Body of pancreas (tissue), 4 donors: ENCODE results near the gene ULBP3. TPM values are rescaled to one million over a fixed set of nuclear protein-coding genes. Genes with fewer than 3 reads are reported as not detected.
"Not testable (repeated sequence)": the region's sequence is repeated elsewhere in the genome, so short reads cannot be mapped to it uniquely, and the experiment has no call there.

Source experiments
- ATAC-seq: fragments of 150-250 bp; one replicate; pipeline ENCODE4 v1.9.1; 2016
- DNase-seq, 4 donors: peaks; one replicate each; pipeline ENCODE4 v3.0.0-alpha.2; 2019
- H3K27ac ChIP-seq, 4 donors: fragments of 200-600 bp; sonication (generic); 1 replicate in 3 of 4; 2 replicates in 1 of 4; pipeline versions ENCODE4 v1.5.1 to v1.6.1; 2016 to 2019; ENCODE audit warnings: mild to moderate bottlenecking in 1 of 4, mixed read lengths in 1 of 4, moderate library complexity in 1 of 4
- H3K27me3 ChIP-seq, 2 donors: fragments of 200-600 bp; sonication (generic); one replicate each; pipeline ENCODE4 v1.6.0; 2016; ENCODE audit warnings: mild to moderate bottlenecking in 1 of 2
- H3K36me3 ChIP-seq, 2 donors: fragments of 200-600 bp; sonication (generic); replicated peaks in 1 of 2; 2 replicates each; pipeline ENCODE4 v1.5.1; 2016; ENCODE audit warnings: low read depth in 2 of 2; ENCODE audit not compliant: insufficient read depth in 1 of 2
- H3K4me1 ChIP-seq: fragments of 200-600 bp; sonication (generic); one replicate; pipeline ENCODE4 v1.6.0; 2016
- H3K4me3 ChIP-seq, 2 donors: fragments of 200-600 bp; sonication (generic); 1 replicate in 1 of 2; 2 replicates in 1 of 2; pipeline ENCODE4 v1.5.1; 2016 to 2019
- H3K9me3 ChIP-seq, 3 donors: fragments of 200-600 bp; sonication (generic); 1 replicate in 2 of 3; 2 replicates in 1 of 3; pipeline ENCODE4 v1.5.1; 2016
- POLR2A ChIP-seq, 3 donors: fragments of 450-650 bp; IDR thresholded peaks; one replicate each; pipeline ENCODE4 v1.6.1; 2016; ENCODE audit warnings: antibody characterized with exemption in 3 of 3, mild to moderate bottlenecking in 2 of 3
- WGBS, 2 donors: methylation state at CpG; one replicate each; pipeline ENCODE4 v1.1.5; 2017; 5-methylcytosine and 5-hydroxymethylcytosine counted together
- intact Hi-C: fragments of 100-400 bp; cut with DNase I; formaldehyde crosslinking; loops from one replicate; pipeline ENCODE4 v1.15.1; 2023
- total RNA-seq, 2 donors: library from RNA; depleted of rRNA; stranded (reverse); fragments of >200 nt; gene quantifications; one replicate each; pipeline ENCODE4 v1.1.0, GENCODE V29; 2016
- TF ChIP-seq, protein P1 (sequence below), 7 experiments: fragments of 450-650 bp in 4 of 7; fragments of 200-600 bp in 3 of 7; sonication (generic) in 3 of 7; IDR thresholded peaks; one replicate each; pipeline ENCODE4 v1.5.1; 2016 to 2019; ENCODE audit warnings: antibody characterized with exemption in 7 of 7

ULBP3 gene
- total RNA-seq, 2 donors from 2014 or later = 0.78 TPM; not detected in 1

DNA sequence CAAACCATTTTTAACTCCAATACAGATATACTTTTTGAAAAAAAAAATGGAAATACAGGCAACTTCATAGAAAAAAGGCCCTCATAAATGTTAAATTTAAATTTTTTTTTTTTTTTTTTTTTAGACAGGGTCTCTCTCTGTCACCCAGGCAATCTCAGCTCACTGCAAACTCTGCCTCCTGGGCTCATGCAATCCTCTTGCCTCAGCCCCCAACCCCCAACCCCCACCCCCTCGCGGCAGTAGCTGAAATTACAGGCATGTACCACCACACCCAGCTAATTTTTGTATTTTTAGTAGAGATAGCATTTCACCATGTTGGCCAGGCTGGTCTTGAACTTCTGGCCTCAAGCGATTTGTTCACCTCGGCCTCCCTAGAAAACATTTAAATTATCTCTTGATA is 12.8 kb upstream of the ULBP3 start:
- TF ChIP-seq, protein P1, sequence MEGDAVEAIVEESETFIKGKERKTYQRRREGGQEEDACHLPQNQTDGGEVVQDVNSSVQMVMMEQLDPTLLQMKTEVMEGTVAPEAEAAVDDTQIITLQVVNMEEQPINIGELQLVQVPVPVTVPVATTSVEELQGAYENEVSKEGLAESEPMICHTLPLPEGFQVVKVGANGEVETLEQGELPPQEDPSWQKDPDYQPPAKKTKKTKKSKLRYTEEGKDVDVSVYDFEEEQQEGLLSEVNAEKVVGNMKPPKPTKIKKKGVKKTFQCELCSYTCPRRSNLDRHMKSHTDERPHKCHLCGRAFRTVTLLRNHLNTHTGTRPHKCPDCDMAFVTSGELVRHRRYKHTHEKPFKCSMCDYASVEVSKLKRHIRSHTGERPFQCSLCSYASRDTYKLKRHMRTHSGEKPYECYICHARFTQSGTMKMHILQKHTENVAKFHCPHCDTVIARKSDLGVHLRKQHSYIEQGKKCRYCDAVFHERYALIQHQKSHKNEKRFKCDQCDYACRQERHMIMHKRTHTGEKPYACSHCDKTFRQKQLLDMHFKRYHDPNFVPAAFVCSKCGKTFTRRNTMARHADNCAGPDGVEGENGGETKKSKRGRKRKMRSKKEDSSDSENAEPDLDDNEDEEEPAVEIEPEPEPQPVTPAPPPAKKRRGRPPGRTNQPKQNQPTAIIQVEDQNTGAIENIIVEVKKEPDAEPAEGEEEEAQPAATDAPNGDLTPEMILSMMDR (IDR thresholded peaks at IDR 0.05) = no peak
- Histone ChIP-seq H3K27me3 (no peaks in the 10 kb centered on the region), H3K36me3 (no peaks in the 10 kb centered on the region), H3K4me1 (no peaks in the 10 kb centered on the region), H3K27ac (no peak overlapping the region), H3K4me3 (no peak overlapping the region), H3K9me3 (no peaks in the 10 kb centered on the region)
- DNase-seq (no peak), ATAC-seq (no peak)
- 59 to 65% methylated on average over 4 of the region's 4 CpGs for WGBS, 2 donors
- intact Hi-C loops = loop anchor here (10.0 kb wide), 1 partner anchor 313 kb away; no protein-coding TSS in a partner anchor

DNA sequence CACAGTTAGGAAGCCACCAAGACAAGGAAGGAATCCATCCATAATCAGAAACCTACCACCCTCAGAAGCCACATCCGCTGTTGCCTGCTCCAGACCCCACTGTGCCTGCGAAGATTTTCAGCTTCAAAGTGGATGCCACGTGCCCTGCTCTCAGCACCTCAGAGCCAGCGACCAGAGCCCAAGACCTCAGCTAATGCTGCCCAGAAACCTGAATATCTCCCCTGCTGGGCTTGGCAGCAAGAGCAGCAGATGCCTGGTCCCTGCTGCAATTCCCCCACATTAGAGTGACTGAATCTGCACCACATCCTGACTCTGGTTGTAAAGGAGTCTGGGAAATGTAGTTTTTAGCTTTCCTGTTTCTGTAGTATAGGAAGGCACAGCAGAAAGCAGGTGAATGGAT is 10.7 kb upstream of the ULBP3 start:
- Histone ChIP-seq H3K4me3 (no peak overlapping the region), H3K36me3 (no peaks in the 10 kb centered on the region), H3K27me3 (no peaks in the 10 kb centered on the region), H3K4me1 (no peaks in the 10 kb centered on the region), H3K27ac (no peak overlapping the region), H3K9me3 (no peaks in the 10 kb centered on the region)
- intact Hi-C loops = loop anchor here (5.0 to 10.0 kb wide), 2 partner anchors 253 to 315 kb away; no protein-coding TSS in a partner anchor
- TF ChIP-seq, protein P1 (IDR thresholded peaks at IDR 0.05) = no peak
- TF ChIP-seq POLR2A (IDR thresholded peaks at IDR 0.05) = no peak
- DNase-seq (no peak), ATAC-seq (no peak)
- 49 to 67% methylated on average over 4 of the region's 4 CpGs for WGBS, 2 donors

DNA sequence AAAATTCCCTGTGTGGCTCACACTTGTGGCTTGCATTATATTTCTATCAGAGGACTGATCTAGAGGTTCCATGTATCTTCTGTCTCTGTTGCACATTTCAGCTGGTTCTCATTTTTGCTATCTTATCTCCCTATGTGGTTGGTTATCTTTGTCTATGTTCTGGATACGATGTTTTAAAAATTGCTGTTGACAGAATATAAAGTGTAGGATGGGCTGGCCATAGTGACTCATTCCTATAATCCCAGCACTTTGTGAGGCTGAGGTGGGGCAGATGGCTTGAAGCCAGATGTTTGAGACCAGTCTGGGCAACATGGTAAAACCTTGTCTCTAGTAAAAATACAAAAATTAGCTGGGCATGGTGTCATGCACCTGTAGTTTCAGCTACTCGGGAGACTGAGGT is 9.9 kb upstream of the ULBP3 start:
- Histone ChIP-seq H3K4me3 (no peak overlapping the region), H3K27me3 (no peaks in the 10 kb centered on the region), H3K4me1 (no peaks in the 10 kb centered on the region), H3K36me3 (no peaks in the 10 kb centered on the region), H3K27ac (no peak overlapping the region), H3K9me3 (no peaks in the 10 kb centered on the region)
- TF ChIP-seq, protein P1 (IDR thresholded peaks at IDR 0.05) = no peak
- no peak for TF ChIP-seq POLR2A (IDR thresholded peaks at IDR 0.05)
- whole genome bisulfite sequencing, 2 donors = 50 to 68% methylated on average over 2 of the region's 2 CpGs
- DNase-seq = no peak
- intact Hi-C loops = loop anchor here (5.0 kb wide), 1 partner anchor 254 kb away; no protein-coding TSS in a partner anchor
- ATAC-seq = no peak

DNA sequence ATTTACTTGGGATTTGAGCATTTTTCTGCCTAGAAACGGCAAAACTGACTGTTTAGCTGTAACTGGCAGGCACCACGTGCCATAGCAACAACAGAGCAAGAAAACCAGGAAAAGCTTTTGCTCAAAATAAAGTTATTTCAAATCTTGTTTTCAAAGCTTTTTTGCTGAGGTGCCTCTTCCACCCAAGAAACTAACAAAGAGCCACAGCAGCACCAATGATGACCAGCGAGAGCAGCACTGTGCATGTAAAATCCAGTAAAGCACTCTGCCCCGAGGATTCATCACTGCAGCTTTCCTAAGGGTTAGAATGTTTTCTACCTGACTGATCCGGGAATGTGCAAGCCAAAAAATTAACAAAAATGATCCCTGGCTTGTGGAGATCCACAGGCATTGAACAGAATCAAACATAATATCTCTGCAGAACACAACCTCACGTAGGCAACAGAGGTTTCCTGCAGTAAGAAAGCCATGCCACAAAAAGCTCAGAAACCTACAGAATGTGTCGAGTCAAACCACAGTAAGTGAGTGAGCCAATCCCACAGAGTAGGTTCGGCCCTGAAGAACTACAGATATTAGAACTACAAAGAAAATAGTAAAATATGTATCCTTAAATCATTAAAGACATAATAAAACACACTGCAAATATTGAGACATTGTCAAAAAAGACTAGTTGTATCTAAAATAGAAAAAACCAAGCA is 7.4 kb upstream of the ULBP3 start:
- intact Hi-C loops = loop anchor here (5.0 kb wide), 1 partner anchor 256 kb away; no protein-coding TSS in a partner anchor
- no peak for TF ChIP-seq POLR2A (IDR thresholded peaks at IDR 0.05)
- TF ChIP-seq, protein P1 (IDR thresholded peaks at IDR 0.05) = no peak
- H3K9me3 ChIP-seq = no peaks in the 10 kb centered on the region
- H3K27me3 ChIP-seq = no peaks in the 10 kb centered on the region
- no peaks in the 10 kb centered on the region for H3K36me3 ChIP-seq
- H3K4me1 ChIP-seq = no peaks in the 10 kb centered on the region
- ATAC-seq (no peak), DNase-seq (no peak)
- H3K4me3 ChIP-seq = no peak overlapping the region
- no peak overlapping the region for H3K27ac ChIP-seq
- 58% methylated on average over 8 of the region's 8 CpGs for WGBS, 2 donors

DNA sequence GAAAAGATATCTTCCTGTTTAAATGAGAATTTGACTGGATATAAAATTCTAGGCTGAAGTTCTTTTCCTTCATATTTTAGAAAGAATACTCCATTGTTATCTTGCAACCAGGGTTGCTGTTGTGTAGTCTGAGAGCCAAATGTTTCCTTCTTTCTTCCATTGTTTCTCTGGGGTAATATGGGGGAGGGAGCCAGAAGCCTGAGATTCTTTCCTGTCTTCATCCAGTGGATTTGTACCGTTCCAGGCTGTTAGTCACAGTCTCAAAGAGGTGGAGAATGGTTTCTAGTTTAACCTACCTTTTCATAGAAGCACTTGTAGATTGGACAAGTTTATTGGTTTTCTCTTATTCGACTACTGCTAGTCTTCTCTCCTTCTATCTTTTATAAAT is 6.1 kb upstream of the ULBP3 start:
- WGBS, 2 donors = 53 to 55% methylated on average over 2 of the region's 2 CpGs
- H3K36me3 ChIP-seq = no peaks in the 10 kb centered on the region
- ATAC-seq (no peak), DNase-seq (no peak)
- no peak overlapping the region for H3K27ac ChIP-seq
- TF ChIP-seq, protein P1 (IDR thresholded peaks at IDR 0.05) = no peak
- no peak for TF ChIP-seq POLR2A (IDR thresholded peaks at IDR 0.05)
- no peak overlapping the region for H3K4me3 ChIP-seq
- H3K4me1 ChIP-seq = no peaks in the 10 kb centered on the region
- intact Hi-C loops = loop anchor here (5.0 kb wide), 1 partner anchor 257 kb away; no protein-coding TSS in a partner anchor
- no peaks in the 10 kb centered on the region for H3K27me3 ChIP-seq
- H3K9me3 ChIP-seq = no peaks in the 10 kb centered on the region

DNA sequence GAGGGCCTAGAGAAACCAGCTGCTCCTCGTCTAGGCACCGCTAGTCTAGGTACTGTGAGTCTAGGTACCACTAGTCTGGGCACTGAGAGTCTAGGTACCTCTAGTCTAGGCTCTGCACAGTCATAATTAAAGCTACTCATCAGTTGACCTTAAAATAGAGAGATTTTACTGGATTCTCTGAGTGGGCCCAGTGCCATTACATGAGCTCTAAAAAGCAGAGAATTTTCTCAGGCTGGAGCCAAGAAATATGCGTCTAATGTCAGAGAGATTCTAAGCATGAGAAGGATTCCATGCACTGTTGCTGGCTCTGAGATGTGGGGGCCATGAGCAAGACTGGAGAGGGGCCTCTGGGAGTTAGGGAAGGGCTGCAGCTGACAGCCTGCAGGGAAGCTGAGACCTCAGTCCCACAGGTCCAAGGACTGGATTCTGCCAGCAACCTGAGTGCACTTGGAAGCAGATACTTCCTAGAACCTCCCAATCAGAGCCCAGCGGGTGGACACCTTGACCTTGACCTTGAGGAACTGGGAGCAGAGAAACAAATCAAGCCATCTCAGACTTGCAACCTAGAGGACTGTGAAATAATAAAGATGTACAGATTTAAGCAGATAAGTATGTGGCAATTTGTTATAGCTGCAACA is 5.6 kb upstream of the ULBP3 start:
- H3K4me1 ChIP-seq, H3K36me3 ChIP-seq, ATAC-seq, DNase-seq, H3K27ac ChIP-seq, H3K9me3 ChIP-seq, H3K4me3 ChIP-seq, H3K27me3 ChIP-seq: not testable (repeated sequence)
- intact Hi-C loops = loop anchor here (5.0 kb wide), 1 partner anchor 258 kb away; no protein-coding TSS in a partner anchor
- WGBS, 2 donors = 59 to 68% methylated on average over 4 of the region's 4 CpGs
